Pancreas (tissue), 10 donors: ENCODE measurements around the gene NDUFS1. TPM values are rescaled to one million over a fixed set of nuclear protein-coding genes. Genes with fewer than 3 reads are reported as not detected.
"Not testable (repeated sequence)": the region's sequence is repeated elsewhere in the genome, so short reads cannot be mapped to it uniquely, and the experiment has no call there.

Experiments used
- ATAC-seq, 4 donors: fragments of 200-7000 bp; cut with Tn5 transposase; one replicate each; pipeline versions ENCODE4 v1.8.0 to v1.9.1; 2020; ENCODE audit warnings: mild to moderate bottlenecking in 4 of 4, moderate library complexity in 4 of 4
- DNase-seq, 6 donors: peaks; one replicate each; pipeline ENCODE4 v3.0.0-alpha.2; 2020
- FAIRE-seq: peaks from 2 replicates; lab custom pipeline; 2012; peaks lifted over from hg19 to GRCh38; lab: Jason Lieb, UNC
- H3K27ac ChIP-seq, 4 donors: fragments of 200-600 bp; sonication (generic); 1 replicate in 3 of 4; 2 replicates in 1 of 4; pipeline versions ENCODE4 v1.5.0 to v1.8.0; 2020
- H3K27me3 ChIP-seq, 4 donors: fragments of 200-600 bp; one replicate each; pipeline ENCODE4 v1.8.0; 2021
- H3K36me3 ChIP-seq, 3 donors: fragments of 200-600 bp; sonication (generic) in 1 of 3; one replicate each; pipeline versions ENCODE4 v1.5.0 to v1.8.0; 2020 to 2021
- H3K4me1 ChIP-seq, 3 donors: fragments of 200-600 bp; one replicate each; pipeline ENCODE4 v1.8.0; 2021
- H3K4me3 ChIP-seq, 4 donors: fragments of 200-600 bp; sonication (generic) in 2 of 4; one replicate each; pipeline versions ENCODE4 v1.5.0 to v1.8.0; 2020 to 2021
- H3K9me3 ChIP-seq, 4 donors: fragments of 200-600 bp; one replicate each; pipeline ENCODE4 v1.8.0; 2021
- WGBS, 2 donors: extraction: QIAGEN DNeasy Blood & Tissue Kit; methylation state at CpG; one replicate each; pipeline ENCODE4 v1.1.7; 2013; 5-methylcytosine and 5-hydroxymethylcytosine counted together
- intact Hi-C, 3 donors: fragments of 100-400 bp; cut with DNase I; formaldehyde crosslinking; loops; one replicate each; pipeline versions ENCODE4 v1.11.1 to v1.14.2; 2022
- polyA plus RNA-seq, 2 donors: library from polyadenylated mRNA; stranded (reverse); fragments of 200-250 nt; gene quantifications; one replicate each; pipeline ENCODE4 v1.2.3, GENCODE V29; 2013
- total RNA-seq, 6 donors: library from RNA; stranded (reverse); fragmentation: NEBNext Ultra II Directional in 4 of 6; extraction: Animal tissue kit (Norgen Biotek cat#: 25700) in 4 of 6; gene quantifications; one replicate each; pipeline versions ENCODE4 v1.2.1 to v1.2.4, GENCODE V29; 2021 to 2023
- TF ChIP-seq, protein P1 (sequence below), 4 donors: fragments of 200-600 bp; sonication (generic) in 3 of 4; IDR thresholded peaks; one replicate each; pipeline versions ENCODE4 v1.5.0 to v1.8.0; 2021; ENCODE audit warnings: antibody characterized with exemption in 4 of 4
- donor health status: healthy with polysubstance abuse.
- donor health status: DM: no; HTN: no; CAD: no; lungs with moderate emphysema.
- donor health status: DM: no; HTN: no; CAD: no.
- donor health status: control.
- donor health status: control.
- donor health status: Bipolar disorder and iron deficiency.
- donor health status: DM: yes; HTN: yes; CAD: no.
- donor health status: DM: no; HTN: no; CAD: no.
- donor health status: DM: no; HTN: no; CAD: no.
- donor health status: DM: yes; HTN: yes; CAD: no.

NDUFS1 gene
- total RNA-seq (10 to 100 TPM; 24.5 to 42.1 (median 33.5) TPM), polyA plus RNA-seq (10 to 100 TPM in 1 of 2 donors, 1 to 10 TPM in 1; 7.3 to 15.7 TPM)

GRCh38 chr2:206159346-206160124 lies at the start of gene NDUFS1, which contains the start of gene EEF1B2:
TSS of gene NDUFS1 (minus strand) at chr2:206159444. CDS start at chr2:206153678, 5,766 bp downstream.
TSS of gene EEF1B2 (plus strand) at chr2:206159895. CDS start at chr2:206159980, 85 bp downstream.
- peak; percentile 93 to 98 (median 96) for DNase-seq
- TF ChIP-seq, protein P1, sequence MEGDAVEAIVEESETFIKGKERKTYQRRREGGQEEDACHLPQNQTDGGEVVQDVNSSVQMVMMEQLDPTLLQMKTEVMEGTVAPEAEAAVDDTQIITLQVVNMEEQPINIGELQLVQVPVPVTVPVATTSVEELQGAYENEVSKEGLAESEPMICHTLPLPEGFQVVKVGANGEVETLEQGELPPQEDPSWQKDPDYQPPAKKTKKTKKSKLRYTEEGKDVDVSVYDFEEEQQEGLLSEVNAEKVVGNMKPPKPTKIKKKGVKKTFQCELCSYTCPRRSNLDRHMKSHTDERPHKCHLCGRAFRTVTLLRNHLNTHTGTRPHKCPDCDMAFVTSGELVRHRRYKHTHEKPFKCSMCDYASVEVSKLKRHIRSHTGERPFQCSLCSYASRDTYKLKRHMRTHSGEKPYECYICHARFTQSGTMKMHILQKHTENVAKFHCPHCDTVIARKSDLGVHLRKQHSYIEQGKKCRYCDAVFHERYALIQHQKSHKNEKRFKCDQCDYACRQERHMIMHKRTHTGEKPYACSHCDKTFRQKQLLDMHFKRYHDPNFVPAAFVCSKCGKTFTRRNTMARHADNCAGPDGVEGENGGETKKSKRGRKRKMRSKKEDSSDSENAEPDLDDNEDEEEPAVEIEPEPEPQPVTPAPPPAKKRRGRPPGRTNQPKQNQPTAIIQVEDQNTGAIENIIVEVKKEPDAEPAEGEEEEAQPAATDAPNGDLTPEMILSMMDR (IDR thresholded peaks at IDR 0.05): no peak
- peak; percentile 94 to 98 (median 94) for ATAC-seq
- Histone ChIP-seq H3K4me3 (peak within 1 kb of the TSS; percentile 78 to 88 (median 80)), H3K9me3 (no peaks in the 10 kb centered on the region), H3K4me1 (peaks cover 5 to 18% (median 6%) of the 10 kb centered on the region in 3 donors), H3K36me3 (peaks cover 0 to 19% (median 17%) of the 10 kb centered on the region in 3 donors), H3K27ac (peak within 1 kb of the TSS; percentile 84 to 91 (median 88)), H3K27me3 (no peaks in the 10 kb centered on the region)
- intact Hi-C loops: no loop called here
- FAIRE-seq: peak; percentile 90
- 0% methylated on average over 64 of the region's 64 CpGs for WGBS, 2 donors

DNA sequence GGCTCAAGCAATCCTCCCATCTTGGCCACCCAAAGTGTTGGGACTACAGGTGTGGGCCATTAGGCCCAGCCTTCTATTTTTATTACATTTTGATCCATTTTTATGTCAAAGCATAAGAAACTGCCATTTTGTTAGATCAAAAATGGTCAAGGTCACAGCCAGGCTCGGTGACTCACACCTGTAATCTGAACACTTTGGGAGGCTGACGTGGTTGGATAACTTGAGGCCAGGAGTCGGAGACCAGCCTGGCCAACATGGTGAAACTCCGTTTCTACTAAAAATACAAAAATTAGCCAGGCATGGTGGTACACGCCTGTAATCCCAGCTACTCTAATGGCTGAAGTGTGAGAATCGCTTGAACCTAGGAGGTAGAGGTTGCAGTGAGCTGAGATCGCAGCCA lies 49.7 kb upstream of the NDUFS1 start:
- H3K4me3 ChIP-seq: no peak overlapping the region
- H3K27ac ChIP-seq: no peak overlapping the region
- intact Hi-C loops: no loop called here
- no peaks in the 10 kb centered on the region for H3K9me3 ChIP-seq
- no peaks in the 10 kb centered on the region for H3K4me1 ChIP-seq
- TF ChIP-seq, protein P1 (IDR thresholded peaks at IDR 0.05): no peak
- WGBS, 2 donors: 75 to 78% methylated on average over 7 of the region's 7 CpGs
- FAIRE-seq (no peak), ATAC-seq (no peak), DNase-seq (no peak)
- no peaks in the 10 kb centered on the region for H3K27me3 ChIP-seq
- H3K36me3 ChIP-seq: no peaks in the 10 kb centered on the region

DNA sequence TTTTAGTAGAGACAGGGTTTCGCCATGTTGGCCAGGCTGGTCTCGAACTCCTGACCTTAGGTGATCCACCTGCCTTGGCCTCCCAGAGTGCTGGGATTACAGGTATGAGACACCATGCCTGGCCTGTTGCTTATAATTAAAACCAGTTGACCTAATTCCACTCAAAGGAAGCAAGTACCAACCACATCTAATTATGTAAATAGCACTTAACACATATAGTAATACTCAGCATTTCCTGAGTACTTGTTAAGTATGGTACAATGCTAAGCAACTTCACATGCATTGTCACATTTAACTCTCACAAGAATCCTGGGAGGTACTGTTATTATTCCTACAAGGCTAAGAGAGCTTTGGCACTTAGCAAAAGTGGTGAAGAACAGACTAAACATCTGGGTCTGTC lies 48.1 kb upstream of the NDUFS1 start:
- H3K4me1 ChIP-seq, FAIRE-seq, H3K27ac ChIP-seq, DNase-seq, intact Hi-C loops, H3K4me3 ChIP-seq, H3K27me3 ChIP-seq, ATAC-seq, H3K36me3 ChIP-seq, H3K9me3 ChIP-seq: not testable (repeated sequence)
- WGBS, 2 donors: 90 to 98% methylated on average over 2 of the region's 2 CpGs

- no peak for DNase-seq
- Histone ChIP-seq H3K27ac (no peak overlapping the region), H3K4me3 (no peak overlapping the region), H3K36me3 (no peaks in the 10 kb centered on the region), H3K9me3 (no peaks in the 10 kb centered on the region), H3K27me3 (no peaks in the 10 kb centered on the region), H3K4me1 (no peaks in the 10 kb centered on the region)
- WGBS, 2 donors: 55 to 58% methylated on average over 3 of the region's 3 CpGs
- no peak for ATAC-seq
- no peak for FAIRE-seq
- TF ChIP-seq, protein P1 (IDR thresholded peaks at IDR 0.05): no peak
- intact Hi-C loops: no loop called here
Measured at GRCh38 chr2:206204710-206205109, 45.5 kb upstream of the NDUFS1 start.

GRCh38 chr2:206203331-206203730 lies 44.1 kb upstream of the NDUFS1 start:
- H3K27ac ChIP-seq: no peak overlapping the region
- no peaks in the 10 kb centered on the region for H3K27me3 ChIP-seq
- no peak for DNase-seq
- H3K9me3 ChIP-seq: no peaks in the 10 kb centered on the region
- TF ChIP-seq, protein P1 (IDR thresholded peaks at IDR 0.05): no peak
- FAIRE-seq: no peak
- H3K4me3 ChIP-seq: no peak overlapping the region
- intact Hi-C loops: no loop called here
- no peaks in the 10 kb centered on the region for H3K4me1 ChIP-seq
- no peaks in the 10 kb centered on the region for H3K36me3 ChIP-seq
- WGBS, 2 donors: 90 to 91% methylated on average over 17 of the region's 17 CpGs
- ATAC-seq: no peak
